Ovary (tissue), 3 donors: ENCODE measurements around the gene ANTXR2.

Experiments
- CTCF ChIP-seq, 3 donors: fragments of 450-650 bp in 2 of 3; fragments of 200-600 bp in 1 of 3; IDR thresholded peaks; one replicate each; pipeline versions ENCODE4 v1.5.1 to v1.8.0; 2016 to 2022; ENCODE audit warnings: antibody characterized with exemption in 3 of 3, mild to moderate bottlenecking in 1 of 3
- POLR2A ChIP-seq: fragments of 450-650 bp; IDR thresholded peaks from one replicate; pipeline ENCODE4 v1.6.1; 2017; ENCODE audit warnings: antibody characterized with exemption, mild to moderate bottlenecking, moderate library complexity
- donor health status: DM: no; HTN: no; CAD: no.

GRCh38 chr4:79898055-79898454 is 175.0 kb downstream of the ANTXR2 start:
- TF ChIP-seq CTCF (IDR thresholded peaks at IDR 0.05) (no peak), POLR2A (no peak)
